RWPE1 (cell line): ENCODE data around the gene OR51F2.
"Not testable (repeated sequence)": the region's sequence is repeated elsewhere in the genome, so short reads cannot be mapped to it uniquely, and the experiment has no call there.

Source experiments
- CTCF ChIA-PET: fragments of 350-600 bp; sonication (Branson Sonifier 250); formaldehyde crosslinking; extraction: SDS; loops from one replicate; lab custom pipeline; 2021; lab: Yijun Ruan, JAX
- POLR2A ChIA-PET: fragments of 400-600 bp; formaldehyde crosslinking; extraction: SDS; loops from one replicate; lab custom pipeline; 2020; ENCODE audit warnings: antibody characterized with exemption; ENCODE audit not compliant: low non-redundant PET; lab: Yijun Ruan, JAX
- DNase-seq: peaks from one replicate; pipeline ENCODE4 v3.0.0; 2012; ENCODE audit warnings: low spot score
- H3K27ac ChIP-seq: fragments of 450-650 bp; 2 replicates; pipeline ENCODE4 v1.5.1; 2017
- TF ChIP-seq, protein P1 (sequence below): fragments of 450-650 bp; conservative IDR thresholded peaks from 2 replicates; pipeline ENCODE4 v1.5.1; 2017; ENCODE audit warnings: low read depth, mild to moderate bottlenecking

OR51F2 gene, protein sequence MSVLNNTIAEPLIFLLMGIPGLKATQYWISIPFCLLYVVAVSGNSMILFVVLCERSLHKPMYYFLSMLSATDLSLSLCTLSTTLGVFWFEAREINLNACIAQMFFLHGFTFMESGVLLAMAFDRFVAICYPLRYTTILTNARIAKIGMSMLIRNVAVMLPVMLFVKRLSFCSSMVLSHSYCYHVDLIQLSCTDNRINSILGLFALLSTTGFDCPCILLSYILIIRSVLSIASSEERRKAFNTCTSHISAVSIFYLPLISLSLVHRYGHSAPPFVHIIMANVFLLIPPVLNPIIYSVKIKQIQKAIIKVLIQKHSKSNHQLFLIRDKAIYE

DNA sequence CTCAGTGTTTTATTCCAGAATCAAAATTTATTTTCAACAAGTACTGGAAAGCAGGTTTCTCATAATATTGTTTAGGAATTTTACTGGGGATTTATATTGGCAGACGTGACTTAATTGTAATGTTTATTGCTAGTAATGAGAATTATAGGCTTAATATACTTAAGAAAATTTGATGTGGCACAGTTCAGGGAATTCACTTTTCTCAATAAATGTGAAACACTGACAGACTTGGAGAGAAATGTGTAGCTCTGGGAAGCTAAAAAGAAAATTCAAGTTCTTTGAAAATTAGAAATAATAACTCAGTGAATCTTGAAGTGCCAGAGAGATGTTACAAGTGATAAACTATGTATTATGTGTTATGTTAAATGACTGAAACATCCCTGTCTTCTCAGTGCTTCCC, at the start of gene OR51F2:
Gene OR51F2, plus strand, starts transcription at position 301 of the 400 bp plus-strand sequence. CDS start 101 bp downstream, outside the sequence.
- ChIA-PET POLR2A (no interaction called here), CTCF (no interaction called here)
- no peak within 1 kb of the TSS for H3K27ac ChIP-seq
- no peak for DNase-seq
- TF ChIP-seq, protein P1, sequence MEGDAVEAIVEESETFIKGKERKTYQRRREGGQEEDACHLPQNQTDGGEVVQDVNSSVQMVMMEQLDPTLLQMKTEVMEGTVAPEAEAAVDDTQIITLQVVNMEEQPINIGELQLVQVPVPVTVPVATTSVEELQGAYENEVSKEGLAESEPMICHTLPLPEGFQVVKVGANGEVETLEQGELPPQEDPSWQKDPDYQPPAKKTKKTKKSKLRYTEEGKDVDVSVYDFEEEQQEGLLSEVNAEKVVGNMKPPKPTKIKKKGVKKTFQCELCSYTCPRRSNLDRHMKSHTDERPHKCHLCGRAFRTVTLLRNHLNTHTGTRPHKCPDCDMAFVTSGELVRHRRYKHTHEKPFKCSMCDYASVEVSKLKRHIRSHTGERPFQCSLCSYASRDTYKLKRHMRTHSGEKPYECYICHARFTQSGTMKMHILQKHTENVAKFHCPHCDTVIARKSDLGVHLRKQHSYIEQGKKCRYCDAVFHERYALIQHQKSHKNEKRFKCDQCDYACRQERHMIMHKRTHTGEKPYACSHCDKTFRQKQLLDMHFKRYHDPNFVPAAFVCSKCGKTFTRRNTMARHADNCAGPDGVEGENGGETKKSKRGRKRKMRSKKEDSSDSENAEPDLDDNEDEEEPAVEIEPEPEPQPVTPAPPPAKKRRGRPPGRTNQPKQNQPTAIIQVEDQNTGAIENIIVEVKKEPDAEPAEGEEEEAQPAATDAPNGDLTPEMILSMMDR, result no peak

DNA sequence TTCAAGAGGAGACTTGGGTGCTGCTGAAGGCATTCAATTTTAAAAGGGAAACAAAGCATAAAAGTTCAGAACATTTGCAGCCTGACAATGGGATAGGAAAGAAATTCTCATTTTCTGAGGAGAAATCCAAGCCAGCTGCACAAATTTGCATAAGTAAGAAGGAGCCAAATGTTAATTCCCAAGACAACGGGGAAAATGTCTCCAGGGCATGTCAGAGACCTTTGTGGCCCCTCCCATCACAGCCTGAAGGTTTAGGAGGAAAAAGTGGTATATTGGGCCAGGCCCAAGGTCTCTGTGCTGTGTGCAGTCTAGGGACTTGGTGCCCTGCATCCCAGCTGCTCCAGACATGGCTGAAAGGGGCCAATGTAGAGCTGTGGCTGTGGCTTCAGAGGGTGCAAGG, 38.7 kb upstream of the OR51F2 start:
- TF ChIP-seq, protein P1, result no peak
- no peak for DNase-seq
- CTCF ChIA-PET, result interaction anchor here (0.5 kb wide), 1 partner anchor 50 kb away, joined by 4 read pairs; no protein-coding TSS in a partner anchor
- POLR2A ChIA-PET, result no interaction called here
- no peak overlapping the region for H3K27ac ChIP-seq

DNA sequence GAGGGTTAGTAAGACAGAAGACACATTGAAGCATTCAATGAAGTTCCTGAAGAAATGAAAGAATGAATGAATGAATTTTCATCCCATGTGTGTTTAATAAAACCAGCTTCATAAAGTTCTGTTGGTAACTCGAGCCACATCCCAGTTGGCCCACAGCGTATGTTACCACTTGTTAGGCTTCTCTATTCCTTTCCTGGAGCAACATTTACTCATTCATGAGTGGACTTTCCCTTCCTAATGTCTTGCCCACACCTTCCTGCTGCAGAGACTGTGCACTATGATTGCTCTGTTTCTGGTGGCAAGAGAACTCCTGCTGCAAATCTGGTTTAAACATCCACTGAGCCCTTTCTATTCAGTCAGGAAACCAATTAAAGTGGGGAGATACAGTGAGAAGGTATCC, 23.9 kb upstream of the OR51F2 start:
- CTCF ChIA-PET, result no interaction called here
- TF ChIP-seq, protein P1, result no peak
- DNase-seq, result no peak

DNA sequence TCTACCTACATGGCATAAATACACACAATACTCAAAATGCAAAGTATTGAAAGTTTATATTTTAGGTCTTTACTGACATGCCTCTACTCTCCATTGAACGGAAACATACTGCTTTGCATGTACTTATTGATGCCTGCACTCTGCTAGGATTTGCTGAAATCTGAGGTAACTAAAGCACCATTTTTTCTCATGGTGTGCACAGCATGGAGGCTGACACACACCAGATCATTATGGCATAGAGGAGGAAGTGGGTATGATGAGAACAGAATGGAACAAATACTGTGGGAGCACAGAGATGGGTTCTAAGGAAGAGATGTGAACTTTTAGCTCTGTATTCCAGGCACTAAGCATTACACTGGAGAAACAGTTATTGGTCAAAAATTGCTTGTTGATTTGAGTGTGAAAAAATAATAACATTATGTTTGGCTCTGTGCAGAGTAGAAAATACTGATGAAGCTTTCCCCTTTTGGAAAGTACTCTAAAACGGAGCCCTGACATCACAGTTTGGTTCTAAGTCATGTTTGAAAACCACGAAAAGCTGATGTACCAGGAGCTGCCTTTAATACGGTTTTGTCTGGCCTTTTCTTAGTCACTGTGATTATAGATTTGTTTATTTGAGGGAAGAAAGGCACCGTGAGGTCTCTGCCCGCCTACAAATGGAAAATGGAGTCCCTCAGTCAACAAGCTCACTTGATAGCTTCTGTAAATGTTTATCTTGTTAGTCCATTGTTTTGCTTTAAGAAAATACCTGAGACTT, 22.5 kb upstream of the OR51F2 start:
- TF ChIP-seq, protein P1, result no peak
- POLR2A ChIA-PET, result no interaction called here
- H3K27ac ChIP-seq, result no peak overlapping the region
- CTCF ChIA-PET, result interaction anchor here (0.6 kb wide), 1 partner anchor 300 kb away, joined by 3 read pairs; no protein-coding TSS in a partner anchor
- no peak for DNase-seq

More for the DNA sequence above, 23.9 kb upstream of the OR51F2 start:
- no peak overlapping the region for H3K27ac ChIP-seq
- POLR2A ChIA-PET, result no interaction called here

DNA sequence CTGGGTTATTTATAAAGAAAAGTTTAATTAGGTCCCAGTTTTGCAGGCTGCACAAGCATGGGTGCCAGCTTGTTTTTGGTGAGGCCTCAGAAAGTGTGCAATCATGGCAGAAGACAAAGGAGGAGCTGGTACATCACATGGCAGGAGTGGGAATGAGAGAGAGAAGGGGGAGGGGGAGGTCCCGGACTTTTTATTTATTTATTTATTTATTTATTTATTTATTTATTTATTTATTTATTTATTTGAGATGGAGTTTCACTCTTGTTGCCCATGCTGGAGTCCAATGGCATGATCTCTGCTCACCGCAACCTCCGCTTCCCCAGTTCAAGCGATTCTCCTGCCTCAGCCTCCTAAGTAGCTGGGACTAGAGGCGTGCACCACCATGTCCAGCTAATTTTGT, 19.8 kb upstream of the OR51F2 start:
- DNase-seq, CTCF ChIA-PET, H3K27ac ChIP-seq, POLR2A ChIA-PET: not testable (repeated sequence)

DNA sequence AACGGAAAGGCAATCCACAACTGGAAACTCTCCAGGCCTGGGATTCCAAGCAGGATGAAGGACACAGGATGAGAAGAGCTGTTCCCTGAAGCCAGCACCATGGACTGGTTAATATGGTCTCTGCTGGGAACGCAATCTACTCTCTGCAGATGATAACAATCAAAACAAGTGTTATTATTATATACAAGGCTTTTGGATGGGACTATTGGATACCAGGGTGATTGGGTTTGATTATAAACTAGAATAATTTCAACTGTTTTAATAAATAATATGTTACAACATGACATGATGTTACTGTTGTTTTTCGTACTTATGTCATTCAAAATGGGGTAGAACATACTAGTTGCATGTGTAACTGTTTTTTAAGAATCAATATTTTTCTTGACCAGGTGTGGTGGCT, 16.8 kb upstream of the OR51F2 start, which contains the start of gene OR52R1:
Gene OR52R1, minus strand, starts transcription at position 101 of the 400 bp plus-strand sequence. Its CDS starts 0 bp downstream, at position 101.
- no peak for DNase-seq
- TF ChIP-seq, protein P1, result no peak
- CTCF ChIA-PET, result no interaction called here
- no peak within 1 kb of the TSS for H3K27ac ChIP-seq
- POLR2A ChIA-PET, result no interaction called here
